ENCODE results near the gene LRRC70.

Gene LRRC70

GRCh38 chr5:62588668-62589067 is 10.0 kb downstream of the LRRC70 start:
- no peak for DNase-seq (ENCODE audit: extremely low read depth, insufficient read length)
- no peaks in the 10 kb centered on the region for H3K27me3 ChIP-seq (replicated peaks; ENCODE audit: control insufficient read depth, insufficient read depth, low read length)
- no peak overlapping the region for H3K4me3 ChIP-seq (replicated peaks; ENCODE audit: low read depth, low read length)
- peaks cover 1% of the 10 kb centered on the region; the same call in 1 of the 2 replicates for H3K36me3 ChIP-seq (ENCODE audit: control insufficient read depth, insufficient read depth, low read length)
- TF ChIP-seq CTCF (IDR thresholded peaks at IDR 0.05; ENCODE audit: insufficient read depth, low read length, poor library complexity, severe bottlenecking) = no peak

GRCh38 chr5:62589504-62589903 is 10.9 kb downstream of the LRRC70 start:
- no peak for DNase-seq (ENCODE audit: extremely low read depth, insufficient read length)
- no peak overlapping the region for H3K4me3 ChIP-seq (replicated peaks; ENCODE audit: low read depth, low read length)
- H3K27me3 ChIP-seq (replicated peaks; ENCODE audit: control insufficient read depth, insufficient read depth, low read length) = no peaks in the 10 kb centered on the region
- H3K36me3 ChIP-seq (ENCODE audit: control insufficient read depth, insufficient read depth, low read length) = peaks cover 1% of the 10 kb centered on the region; the same call in 1 of the 2 replicates
- TF ChIP-seq CTCF (IDR thresholded peaks at IDR 0.05; ENCODE audit: insufficient read depth, low read length, poor library complexity, severe bottlenecking) = peak; percentile 7

DNA sequence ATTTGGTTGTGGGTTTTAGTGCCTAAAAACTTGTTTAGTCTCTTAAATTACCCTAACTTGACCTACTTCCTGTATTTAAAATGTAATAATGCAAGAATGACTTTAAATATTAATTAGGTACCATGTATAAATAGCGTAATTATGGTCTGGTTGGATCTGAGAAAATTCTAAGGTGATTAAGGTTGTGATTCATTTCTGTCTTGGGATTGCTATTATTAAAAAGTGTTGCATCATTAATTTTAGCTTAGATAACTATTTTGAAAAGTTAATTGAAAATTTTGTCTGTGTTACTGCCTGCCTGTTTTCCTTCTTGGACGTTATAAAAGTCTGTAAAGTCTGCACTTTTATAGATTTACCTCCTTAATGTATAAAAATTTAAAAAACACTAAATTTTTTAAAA is 11.8 kb downstream of the LRRC70 start:
- Histone ChIP-seq H3K36me3 (ENCODE audit: control insufficient read depth, insufficient read depth, low read length) (peaks cover 1% of the 10 kb centered on the region; the same call in 1 of the 2 replicates), H3K4me3 (replicated peaks; ENCODE audit: low read depth, low read length) (no peak overlapping the region), H3K27me3 (replicated peaks; ENCODE audit: control insufficient read depth, insufficient read depth, low read length) (no peaks in the 10 kb centered on the region)
- no peak for DNase-seq (ENCODE audit: extremely low read depth, insufficient read length)
- TF ChIP-seq CTCF (IDR thresholded peaks at IDR 0.05; ENCODE audit: insufficient read depth, low read length, poor library complexity, severe bottlenecking) = no peak

- no peak for TF ChIP-seq CTCF (IDR thresholded peaks at IDR 0.05; ENCODE audit: insufficient read depth, low read length, poor library complexity, severe bottlenecking)
- no peak for DNase-seq (ENCODE audit: extremely low read depth, insufficient read length)
- Histone ChIP-seq H3K4me3 (replicated peaks; ENCODE audit: low read depth, low read length) (no peak overlapping the region), H3K36me3 (ENCODE audit: control insufficient read depth, insufficient read depth, low read length) (peaks cover 1% of the 10 kb centered on the region; the same call in 1 of the 2 replicates), H3K27me3 (replicated peaks; ENCODE audit: control insufficient read depth, insufficient read depth, low read length) (no peaks in the 10 kb centered on the region)
Measured at GRCh38 chr5:62592558-62592957, 13.9 kb downstream of the LRRC70 start.

DNA sequence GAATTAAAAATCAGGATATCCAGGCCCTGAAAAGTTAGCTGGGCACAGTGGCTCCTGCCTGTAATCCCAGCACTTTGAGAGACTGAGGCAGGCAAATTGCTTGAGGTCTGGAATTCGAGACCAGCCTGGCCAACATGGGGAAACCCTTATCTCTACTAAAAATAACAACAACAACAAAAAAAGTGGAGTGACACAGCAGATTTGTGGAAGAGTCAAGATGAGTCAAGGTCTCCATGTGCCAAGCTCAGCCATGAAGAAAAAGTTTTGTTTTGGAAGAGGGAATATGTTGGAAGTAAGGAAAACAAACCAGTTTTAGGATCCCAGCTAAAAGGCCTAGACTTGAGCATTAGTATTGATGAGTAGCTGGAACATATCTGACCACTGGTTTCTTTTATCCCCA is 14.7 kb downstream of the LRRC70 start:
- H3K27me3 ChIP-seq (replicated peaks; ENCODE audit: control insufficient read depth, insufficient read depth, low read length) = no peaks in the 10 kb centered on the region
- H3K36me3 ChIP-seq (ENCODE audit: control insufficient read depth, insufficient read depth, low read length) = peaks cover 1% of the 10 kb centered on the region; the same call in 1 of the 2 replicates
- no peak for DNase-seq (ENCODE audit: extremely low read depth, insufficient read length)
- no peak for TF ChIP-seq CTCF (IDR thresholded peaks at IDR 0.05; ENCODE audit: insufficient read depth, low read length, poor library complexity, severe bottlenecking)
- H3K4me3 ChIP-seq (replicated peaks; ENCODE audit: low read depth, low read length) = no peak overlapping the region

DNA sequence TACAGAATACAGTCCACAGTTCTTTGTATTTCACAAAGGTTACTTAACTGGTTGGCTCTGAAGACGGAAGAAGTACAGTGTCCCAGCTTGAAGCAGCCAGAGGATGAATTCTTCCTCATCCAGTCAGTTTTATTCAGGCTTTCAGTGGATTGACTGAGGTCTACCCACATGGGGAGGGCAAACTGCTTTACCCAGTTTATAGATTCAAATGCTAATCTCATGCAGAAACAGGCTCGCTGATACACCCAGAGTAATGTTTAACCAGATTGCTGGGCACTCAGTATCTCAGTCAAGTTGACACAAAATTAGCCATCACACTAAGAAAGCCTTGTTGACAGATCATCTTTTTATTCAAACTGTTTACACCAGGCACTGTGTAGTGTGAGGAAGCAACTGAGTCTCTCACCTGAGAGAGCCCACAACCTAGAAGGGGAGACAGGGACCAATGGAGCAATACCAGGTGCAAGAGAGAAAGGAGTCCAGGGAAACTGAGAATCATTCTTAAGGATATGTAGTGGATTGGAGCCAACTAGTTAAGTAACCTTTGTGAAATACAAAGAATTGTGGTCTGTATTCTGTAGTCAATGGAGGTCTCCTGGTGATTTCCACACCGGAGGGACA is 15.9 kb downstream of the LRRC70 start:
- Histone ChIP-seq H3K4me3 (replicated peaks; ENCODE audit: low read depth, low read length) (no peak overlapping the region), H3K36me3 (ENCODE audit: control insufficient read depth, insufficient read depth, low read length) (peaks cover 1% of the 10 kb centered on the region; the same call in 1 of the 2 replicates), H3K27me3 (replicated peaks; ENCODE audit: control insufficient read depth, insufficient read depth, low read length) (no peaks in the 10 kb centered on the region)
- no peak for DNase-seq (ENCODE audit: extremely low read depth, insufficient read length)
- TF ChIP-seq CTCF (IDR thresholded peaks at IDR 0.05; ENCODE audit: insufficient read depth, low read length, poor library complexity, severe bottlenecking) = no peak

Measured in GM06990 (cell line).